Medulla oblongata (tissue), 1 donor: ENCODE measurements around the gene VPS41.

ENCODE experiments used
- DNase-seq: peaks from one replicate; pipeline ENCODE4 v3.0.0-alpha.2; 2015; ENCODE audit errors: extremely low spot score

The VPS41 gene

DNA sequence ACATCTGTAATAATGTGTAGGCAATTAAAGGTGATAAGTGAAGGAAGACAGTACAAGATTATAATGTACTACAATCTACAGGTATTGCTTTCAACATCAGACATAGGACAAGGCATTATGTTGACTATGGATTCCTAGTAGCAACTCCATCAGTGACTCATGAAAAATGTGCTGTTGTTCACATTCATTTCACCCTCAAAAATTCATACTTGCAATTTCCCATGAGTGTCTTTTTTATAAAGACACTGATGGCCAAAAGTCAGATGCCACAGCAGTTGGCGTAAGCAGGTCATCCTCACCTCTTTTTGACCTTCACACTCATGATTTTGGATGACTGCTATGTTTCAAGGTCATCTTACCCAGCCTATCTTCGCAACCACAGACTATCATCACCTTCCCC, 177.8 kb downstream of the VPS41 start:
- DNase-seq: no peak

DNA sequence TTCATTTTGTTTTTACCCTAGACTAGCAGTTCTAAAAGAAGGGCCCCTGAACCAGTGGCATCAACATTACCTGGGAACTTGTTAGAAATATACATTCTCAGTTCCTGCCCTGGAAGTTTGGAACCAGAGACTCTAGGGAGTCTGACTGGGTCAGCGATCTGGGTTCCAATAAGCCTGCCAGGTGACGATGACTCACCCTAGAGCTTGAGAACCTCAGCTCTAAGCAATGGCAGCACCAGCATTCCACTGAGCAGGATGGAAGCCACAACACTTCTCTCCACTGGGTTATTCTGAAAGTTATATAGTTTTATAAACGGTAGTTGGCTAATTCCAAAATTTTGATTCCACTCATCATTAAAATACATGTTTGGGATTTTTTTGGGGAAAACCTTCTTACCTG, 180.8 kb downstream of the VPS41 start:
- no peak for DNase-seq

DNA sequence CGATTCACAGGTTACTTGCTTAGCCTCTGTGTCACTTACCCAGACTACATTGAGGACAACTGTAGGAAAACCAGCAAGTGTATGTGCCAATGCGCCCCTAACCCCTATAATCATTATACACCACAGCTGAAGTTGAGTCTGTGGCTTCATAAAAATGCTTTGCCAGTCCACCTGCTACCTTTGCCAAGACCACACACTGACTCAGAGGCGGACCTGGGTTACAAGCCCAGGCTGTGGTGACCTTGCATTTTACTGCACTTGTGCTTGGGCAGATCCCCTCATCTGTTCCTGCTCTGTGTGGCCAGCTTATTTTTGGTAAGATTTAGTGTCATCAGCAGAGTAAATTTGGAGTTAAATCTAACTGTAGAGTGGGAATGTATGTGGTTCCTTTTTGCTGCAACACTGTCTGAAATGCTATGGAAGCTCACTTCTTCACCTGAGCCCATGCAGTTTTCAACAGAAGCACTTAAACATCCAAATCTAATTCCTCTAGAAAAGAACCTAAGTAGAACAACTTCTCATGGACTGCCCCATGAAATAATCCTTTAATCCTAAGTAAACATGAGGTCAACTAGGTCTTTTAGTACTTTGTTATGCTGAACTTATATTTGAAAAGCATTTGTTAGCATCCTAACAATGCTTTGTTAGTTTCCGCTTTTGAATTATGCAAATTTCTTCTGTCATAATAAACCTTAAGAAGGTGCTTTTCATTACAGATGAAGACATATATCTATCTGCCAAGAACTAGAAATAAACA, 181.6 kb downstream of the VPS41 start:
- no peak for DNase-seq

DNA sequence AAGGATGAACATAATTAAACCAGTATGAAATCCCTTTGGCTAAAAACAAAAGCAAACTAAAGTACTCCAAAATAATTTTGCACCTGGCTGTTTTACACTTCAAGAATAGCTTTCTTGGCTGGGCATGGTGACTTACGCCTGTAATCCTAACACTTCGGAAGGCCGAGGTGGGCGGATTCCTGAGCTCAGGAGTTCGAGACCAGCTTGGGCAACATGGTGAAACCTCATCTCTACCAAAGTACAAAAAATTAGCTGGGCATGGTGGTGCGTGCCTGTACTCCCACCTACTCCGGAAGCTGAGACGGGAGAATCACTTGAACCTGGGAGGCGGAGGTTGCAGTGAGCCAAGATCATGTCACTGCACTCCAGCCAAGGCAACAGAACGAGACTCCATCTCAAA, 185.7 kb downstream of the VPS41 start:
- DNase-seq: no peak

DNA sequence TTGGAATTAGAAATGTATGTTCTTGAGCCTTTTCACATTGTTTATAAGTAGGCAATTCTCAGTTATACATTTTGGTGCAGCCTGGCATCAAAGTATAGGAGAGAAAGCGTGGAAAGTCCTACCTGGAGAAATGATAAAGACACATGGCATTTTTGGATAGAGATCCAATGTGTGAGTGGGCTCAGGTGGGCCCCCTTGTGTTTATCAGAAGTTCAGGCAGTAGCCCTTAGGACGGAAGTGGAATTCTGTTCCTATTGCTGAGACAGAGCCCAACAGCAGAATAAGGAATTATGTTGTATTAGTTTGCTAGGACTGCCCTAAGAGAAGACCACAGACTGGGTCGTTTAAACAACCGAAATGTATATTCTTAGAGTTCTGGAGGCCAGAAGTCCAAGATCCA, 192.6 kb downstream of the VPS41 start:
- no peak for DNase-seq

DNA sequence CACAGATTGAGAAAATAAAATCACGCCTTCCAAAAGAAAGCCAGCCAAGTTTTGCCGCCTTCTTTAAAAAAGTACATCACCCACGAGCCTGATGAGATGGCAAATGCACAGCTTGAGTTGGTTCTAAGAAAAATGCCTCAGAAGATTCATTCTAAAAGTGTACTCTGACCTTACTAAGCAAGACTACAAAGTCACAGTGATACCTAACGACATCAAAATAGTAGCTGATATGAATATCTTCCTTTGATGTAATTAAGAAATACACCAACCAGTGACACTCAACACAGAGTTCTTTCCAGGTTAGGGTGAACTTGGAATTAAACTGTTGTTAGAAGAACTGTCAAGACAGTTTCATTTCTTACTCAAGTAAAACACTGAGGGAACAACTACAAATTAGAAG, 199.9 kb downstream of the VPS41 start:
- DNase-seq: no peak

DNA sequence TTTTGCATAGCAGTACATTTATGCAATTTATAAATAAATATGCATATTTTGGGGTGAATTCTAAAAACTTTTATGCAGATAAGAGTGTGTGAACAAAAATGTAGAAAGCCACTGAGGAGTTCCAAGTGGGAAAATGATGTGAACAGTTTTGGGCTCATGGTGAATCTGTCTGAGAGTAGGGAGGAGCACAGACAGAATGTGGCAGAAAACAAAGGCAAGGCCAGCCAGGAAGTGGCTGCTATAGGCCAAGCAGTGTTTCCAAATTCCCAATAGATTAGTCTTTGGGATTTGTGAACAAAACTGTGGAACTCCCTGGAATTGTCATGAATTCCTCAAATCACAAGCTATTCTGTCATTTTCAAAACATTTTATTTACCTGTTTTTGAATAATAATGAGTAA, 204.2 kb downstream of the VPS41 start:
- no peak for DNase-seq

DNA sequence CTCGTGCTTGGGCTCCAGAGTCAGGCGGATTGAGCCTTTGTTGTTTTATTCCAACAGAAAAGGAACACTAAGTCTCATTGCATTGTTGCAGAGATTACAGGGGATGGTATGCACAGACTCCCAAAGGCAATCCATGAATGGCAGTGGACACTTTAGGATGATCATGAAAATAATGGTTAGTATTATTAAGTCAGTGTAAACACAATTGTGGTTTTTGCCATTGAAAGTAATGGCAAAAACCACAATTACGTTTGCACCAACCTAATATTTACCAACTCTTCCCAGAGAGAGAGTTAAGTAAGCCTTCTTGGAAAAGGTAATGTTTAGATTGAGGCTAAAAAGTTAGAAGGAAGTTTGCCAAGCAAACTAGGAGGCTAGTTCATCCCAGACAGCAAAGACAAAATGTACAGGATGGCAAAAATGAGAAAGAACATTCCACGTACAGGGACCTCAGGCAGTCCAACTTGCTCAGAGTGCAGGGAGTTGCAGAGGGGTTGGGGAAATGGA, 204.9 kb downstream of the VPS41 start:
- DNase-seq: no peak

DNA sequence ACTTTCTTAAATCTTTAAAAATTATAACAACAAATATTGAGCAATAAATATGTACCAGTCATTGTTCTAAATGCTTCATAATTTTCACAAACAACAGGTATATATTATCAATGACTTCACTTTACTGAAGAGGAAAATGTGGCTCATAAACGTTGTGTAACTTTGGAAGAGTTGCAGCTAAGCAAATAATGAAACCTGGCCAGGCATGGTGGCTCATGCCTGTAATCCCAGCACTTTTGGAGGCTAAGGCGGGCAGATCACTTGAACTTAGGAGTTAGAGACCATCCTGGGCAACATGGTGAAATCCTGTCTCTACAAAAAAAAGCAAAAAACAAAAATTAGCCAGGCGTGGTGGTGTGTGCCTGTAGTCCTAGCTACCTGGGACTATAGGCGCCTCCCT, 205.9 kb downstream of the VPS41 start:
- DNase-seq: no peak

DNA sequence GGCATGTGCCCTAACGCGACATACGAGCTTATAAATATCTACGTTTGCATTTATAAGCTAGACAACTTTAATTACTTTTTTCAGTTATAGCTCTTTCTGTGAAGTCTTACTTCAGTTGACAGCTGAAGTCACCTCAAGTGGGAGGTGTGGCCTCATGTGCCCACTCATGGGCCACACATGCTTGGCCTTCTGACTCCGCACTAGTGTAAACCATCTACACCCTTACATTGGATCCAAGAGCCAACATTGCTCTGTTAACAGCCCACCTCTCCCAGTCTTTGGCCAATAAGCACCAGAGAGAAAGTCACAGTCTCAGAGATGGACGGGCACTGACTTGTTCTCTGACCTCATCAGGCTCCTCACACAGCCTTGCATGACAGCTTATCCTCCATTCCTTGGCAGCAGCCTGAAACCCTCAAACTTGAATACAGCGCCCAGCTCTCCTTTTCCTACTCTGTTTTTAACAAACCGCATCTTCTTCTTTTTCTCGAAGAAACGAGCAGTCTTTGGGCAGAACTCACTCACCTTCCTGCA, 206.9 kb downstream of the VPS41 start:
- DNase-seq: no peak

DNA sequence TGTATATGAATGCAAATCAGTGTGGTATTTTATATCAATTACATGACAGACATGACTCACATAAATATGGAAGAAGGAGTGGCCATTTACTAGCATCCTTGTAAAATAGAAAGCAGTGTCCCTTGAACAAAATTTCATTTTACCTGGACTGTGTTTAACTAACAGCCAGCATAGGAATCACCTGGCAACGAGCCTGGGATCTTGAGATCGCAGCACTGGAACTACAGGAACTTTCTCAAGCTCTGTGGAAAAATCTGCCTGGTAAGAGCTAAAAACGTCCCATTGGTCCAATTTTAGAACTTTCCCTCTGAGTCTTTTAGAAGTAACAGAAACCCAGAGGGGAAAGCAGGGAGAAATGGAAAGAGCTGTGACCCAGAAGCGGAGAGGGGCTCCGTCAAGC, 208.9 kb downstream of the VPS41 start:
- DNase-seq: no peak

DNA sequence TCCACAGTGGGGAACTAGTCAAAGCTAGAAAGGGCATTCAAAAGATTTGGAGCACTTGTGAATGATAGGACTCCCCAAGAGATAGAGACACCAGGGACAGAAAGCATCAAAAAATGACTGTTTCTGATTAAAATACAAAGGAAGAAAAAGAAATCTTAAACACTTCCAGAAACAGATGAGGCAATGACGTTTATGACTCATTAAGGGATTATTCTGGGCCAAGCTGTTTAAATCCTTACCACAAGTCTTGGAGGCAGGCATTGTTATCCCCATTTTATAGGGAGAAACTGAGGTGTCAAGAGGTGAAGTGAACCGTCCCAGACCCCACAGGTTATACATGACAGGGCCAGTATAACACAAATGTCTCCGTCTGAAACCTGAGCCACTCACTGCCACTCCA, 209.5 kb downstream of the VPS41 start:
- no peak for DNase-seq

DNA sequence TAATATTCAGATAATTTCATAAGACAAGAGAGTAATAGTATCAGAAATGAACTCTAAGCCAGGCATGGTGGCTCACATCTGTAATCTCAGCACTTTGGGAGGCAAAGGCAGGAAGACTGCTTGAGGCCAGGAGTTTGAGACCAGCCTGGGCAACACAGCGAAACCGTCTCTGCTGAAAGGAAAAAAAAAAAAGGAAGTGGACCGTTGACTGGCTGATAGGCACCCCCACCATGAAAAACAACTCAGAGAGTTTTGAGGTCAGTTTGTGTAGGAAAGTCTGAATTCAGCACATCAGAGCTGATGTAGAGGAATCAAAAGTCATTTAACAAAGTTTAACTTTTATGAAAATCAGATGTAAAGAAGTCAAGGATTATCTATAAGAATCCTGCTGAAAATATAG, 214.7 kb downstream of the VPS41 start:
- no peak for DNase-seq

DNA sequence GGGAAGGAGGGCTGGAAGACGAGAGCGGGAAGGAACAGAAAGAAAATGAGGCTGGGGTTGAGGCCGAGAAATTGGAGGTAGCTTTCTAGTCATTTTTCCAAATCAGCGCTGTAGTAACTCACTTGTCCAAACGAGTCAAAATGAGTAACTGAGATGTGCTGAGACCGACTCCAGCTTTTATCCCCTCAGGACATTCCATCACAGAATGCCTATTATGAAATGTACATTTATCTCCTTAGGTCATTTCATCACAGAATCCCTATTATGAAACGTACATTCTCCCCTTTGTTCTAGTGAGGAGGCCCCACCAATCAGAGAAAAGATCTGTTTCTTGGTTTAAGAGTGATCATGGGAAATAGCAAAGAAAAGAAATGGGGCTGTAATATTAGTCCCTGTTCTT, 222.1 kb downstream of the VPS41 start:
- DNase-seq: no peak

DNA sequence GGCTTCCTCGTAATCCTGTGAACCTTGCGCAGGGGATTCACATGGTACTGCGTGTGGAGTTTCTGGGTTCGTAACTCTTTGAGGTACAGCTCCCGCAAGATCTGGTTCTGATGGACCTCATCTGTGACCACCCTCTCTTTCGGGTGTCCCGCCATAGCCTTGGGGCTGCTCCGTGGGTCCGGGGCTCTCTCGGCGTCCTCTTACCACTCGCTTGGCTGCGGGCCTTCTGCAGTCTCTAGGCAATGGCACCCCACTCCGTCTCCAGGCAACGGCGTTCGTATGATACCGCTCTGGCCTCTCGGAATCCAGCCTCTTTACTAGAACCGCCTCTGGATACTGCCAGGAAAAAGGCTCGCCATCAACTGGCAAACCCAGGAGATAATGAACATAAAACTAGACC, 223.1 kb downstream of the VPS41 start:
- DNase-seq: no peak

DNA sequence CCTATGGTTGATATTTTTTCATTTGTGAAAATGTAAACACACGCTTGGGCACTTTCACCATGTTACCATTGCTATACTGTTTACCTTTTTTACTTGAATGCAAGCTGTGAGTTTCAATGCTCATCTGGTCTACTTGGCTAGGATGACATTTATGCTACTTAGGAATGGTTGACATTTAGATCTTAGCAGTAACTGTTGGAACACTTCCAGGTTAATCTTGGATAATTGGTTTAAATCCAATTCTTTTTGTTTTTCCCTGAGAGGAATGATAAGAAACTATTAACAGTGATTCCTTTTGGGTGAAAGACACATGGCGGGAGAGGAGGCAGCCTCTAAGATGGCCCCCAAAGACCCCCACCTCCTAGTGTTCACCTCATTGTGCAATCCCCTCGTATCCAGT, 226.4 kb downstream of the VPS41 start:
- DNase-seq: no peak

DNA sequence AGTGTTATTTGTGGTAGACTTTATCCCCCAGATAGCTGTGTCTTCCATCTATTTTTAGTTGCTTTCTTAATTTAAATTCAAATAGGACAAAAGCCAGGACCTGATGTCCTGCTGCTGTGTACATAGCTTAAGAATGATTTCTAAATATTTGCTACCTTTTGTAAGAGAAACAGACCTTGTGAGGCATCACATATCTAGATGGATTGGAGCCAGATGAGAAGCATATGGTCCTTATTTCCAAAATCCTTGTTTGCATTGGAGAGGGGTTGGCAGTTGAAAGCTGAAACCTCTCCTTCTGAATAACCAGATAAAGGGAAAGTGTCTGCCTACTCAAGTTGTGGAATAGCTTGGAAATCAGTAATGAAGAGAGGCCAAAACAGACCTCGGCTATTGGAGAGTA, 227.1 kb downstream of the VPS41 start:
- no peak for DNase-seq

DNA sequence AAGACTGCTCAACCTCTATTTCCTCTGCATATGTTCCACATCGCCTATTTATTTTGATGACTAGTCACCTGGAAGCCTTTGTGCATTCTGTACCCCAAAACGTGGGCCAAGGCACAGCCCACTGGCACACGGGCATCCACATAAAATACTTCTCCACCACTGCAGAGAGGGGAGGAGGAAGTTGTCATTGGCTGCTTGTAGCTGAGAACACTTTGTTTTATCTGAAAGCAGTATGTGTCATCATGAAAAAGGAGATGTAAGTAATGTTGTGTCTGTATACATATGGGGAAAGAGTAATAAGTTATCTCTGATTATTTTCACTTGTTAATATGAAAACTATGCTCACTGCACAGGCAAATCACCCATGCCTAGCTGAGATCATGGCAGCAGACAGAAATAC, 229.6 kb downstream of the VPS41 start:
- no peak for DNase-seq

DNA sequence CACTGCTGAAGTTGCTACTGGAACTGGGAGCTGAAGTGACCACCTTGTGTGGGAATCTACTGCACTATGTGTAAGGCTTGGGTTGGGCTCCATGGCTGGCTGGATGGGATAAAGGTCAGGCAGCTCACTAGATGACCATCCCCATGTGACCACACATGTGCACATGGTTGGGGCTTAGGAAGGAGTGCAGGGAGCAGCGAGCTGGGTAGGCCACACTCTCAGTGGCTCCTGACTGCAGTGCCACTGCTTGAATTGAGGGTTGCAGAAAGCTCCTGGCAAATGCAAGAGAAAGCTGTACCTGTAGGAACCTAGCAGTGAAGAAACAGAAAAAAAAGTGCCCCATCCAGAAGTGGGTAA, 230.3 kb downstream of the VPS41 start:
- DNase-seq: no peak

DNA sequence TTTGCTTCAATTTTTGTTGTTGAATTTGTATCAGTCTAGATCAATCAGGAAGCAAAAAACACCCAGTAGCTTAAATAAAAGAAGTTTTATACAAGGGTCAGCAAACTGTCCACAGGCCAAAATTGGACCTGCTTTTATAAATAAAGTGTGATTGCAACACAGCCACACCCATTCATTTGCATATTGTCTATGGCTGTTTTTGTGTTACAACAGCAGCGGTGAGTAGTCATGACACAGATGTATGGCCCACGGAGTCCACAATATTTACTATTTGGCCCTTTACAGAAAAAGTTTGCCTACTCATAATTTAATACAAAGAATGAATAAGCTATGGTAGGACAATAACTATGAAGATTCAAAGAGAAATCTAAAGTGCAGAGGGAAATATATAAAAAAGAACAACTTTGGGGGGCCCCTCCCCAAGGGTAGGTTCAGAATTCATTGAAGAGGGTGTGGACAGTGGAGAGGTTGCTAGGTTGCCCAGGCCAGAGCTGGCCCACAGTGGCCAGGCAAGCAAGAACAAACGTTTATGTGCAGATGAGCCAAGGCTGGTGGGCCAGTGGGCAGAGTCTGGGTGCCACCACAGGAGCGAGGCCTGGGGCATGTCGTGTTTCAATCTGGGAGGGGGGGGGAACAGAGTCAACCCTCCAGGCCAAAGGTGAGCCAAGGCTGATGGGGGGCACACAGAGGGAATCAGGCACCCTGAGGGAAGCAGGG, 230.9 kb downstream of the VPS41 start:
- DNase-seq: no peak

DNA sequence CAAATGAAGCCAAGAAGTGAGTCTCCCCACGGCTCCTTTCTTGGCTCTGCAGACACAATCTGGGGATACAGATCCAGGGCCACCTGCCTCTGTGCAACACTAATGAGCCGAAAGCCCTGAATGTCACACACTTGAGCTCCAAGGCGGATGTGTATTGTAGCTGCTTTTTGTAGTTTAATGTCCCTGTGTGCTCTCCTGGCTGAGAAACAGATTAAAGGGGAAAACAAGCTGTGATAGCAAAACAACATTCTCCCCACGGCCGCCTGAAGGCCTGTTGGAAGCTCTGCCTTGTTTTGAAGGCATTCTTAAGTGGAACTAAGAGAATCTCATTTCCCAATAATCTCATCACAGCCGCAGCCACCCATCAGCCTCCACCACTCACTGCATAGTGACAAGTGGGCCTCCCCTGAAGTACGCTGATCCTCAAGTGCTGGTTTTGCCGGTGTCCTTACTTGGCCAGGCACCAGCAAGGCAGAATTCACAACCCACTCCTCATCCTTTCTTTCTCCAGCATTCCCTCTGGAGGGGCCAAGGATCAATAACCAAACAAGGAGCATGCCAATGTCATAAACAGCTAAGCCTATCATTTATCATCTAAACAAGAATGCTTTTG, 233.4 kb downstream of the VPS41 start:
- DNase-seq: no peak

DNA sequence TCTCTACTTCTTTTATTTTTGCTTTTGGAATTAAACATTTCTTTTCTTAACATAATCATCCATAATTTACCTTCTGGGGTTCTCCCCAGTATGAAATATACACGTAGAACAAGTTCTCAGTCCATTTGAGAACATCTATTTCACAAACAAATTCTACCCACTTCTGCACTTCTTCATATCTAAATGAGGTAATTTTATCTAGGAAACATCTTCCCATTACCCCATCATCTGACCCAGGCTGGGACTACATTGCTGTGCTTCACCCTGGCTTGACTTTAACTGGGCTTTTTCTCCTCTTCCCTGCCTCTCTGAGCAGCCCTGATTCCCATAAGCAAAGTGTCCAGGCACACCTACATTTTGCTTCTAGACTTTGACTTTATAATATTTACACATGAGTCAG, 234.5 kb downstream of the VPS41 start:
- DNase-seq: no peak

DNA sequence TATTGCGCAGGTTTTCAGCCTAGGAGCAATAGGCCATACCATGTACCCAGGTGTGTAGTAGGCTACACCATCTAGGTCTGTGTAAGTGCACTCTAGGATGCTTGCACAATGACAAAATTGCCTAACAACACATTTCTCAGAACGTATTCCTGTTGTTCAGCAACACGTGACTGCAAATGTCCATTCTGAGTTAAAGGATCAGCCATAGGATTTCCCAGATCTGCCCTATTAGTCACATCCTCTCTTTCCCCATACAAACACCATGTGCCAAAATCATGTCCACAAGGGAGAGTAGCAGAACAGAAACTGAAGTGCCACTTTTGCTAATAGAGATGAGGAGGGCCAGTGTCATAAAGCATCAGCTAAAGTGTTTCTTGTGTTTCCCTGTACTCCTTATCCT, 235.2 kb downstream of the VPS41 start:
- no peak for DNase-seq
